Measurements from ENCODE around the gene NIPA2.

NIPA2 gene

GRCh38 chr15:22907161-22907950 is 68.9 kb downstream of the NIPA2 start:
- Histone ChIP-seq H3K27me3 (ENCODE audit: control insufficient read depth, insufficient read depth, low read length) (no peaks in the 10 kb centered on the region), H3K9me3 (ENCODE audit: control insufficient read depth, low read depth, low read length) (no peaks in the 10 kb centered on the region), H3K4me3 (ENCODE audit: low read length) (no peak overlapping the region), H3K36me3 (ENCODE audit: control insufficient read depth, low read depth, low read length) (peaks cover 20% of the 10 kb centered on the region), H3K27ac (ENCODE audit: low read length) (no peak overlapping the region), H3K9ac (ENCODE audit: low read length) (no peak overlapping the region), H3K4me1 (ENCODE audit: control insufficient read depth, low read depth, low read length) (no peaks in the 10 kb centered on the region)

GRCh38 chr15:22908830-22909229 is 70.4 kb downstream of the NIPA2 start:
- Histone ChIP-seq H3K4me1 (ENCODE audit: control insufficient read depth, low read depth, low read length) (no peaks in the 10 kb centered on the region), H3K9ac (ENCODE audit: low read length) (no peak overlapping the region), H3K27ac (ENCODE audit: low read length) (no peak overlapping the region), H3K27me3 (ENCODE audit: control insufficient read depth, insufficient read depth, low read length) (no peaks in the 10 kb centered on the region), H3K4me3 (ENCODE audit: low read length) (no peak overlapping the region), H3K36me3 (ENCODE audit: control insufficient read depth, low read depth, low read length) (peaks cover 23% of the 10 kb centered on the region), H3K9me3 (ENCODE audit: control insufficient read depth, low read depth, low read length) (no peaks in the 10 kb centered on the region)

DNA sequence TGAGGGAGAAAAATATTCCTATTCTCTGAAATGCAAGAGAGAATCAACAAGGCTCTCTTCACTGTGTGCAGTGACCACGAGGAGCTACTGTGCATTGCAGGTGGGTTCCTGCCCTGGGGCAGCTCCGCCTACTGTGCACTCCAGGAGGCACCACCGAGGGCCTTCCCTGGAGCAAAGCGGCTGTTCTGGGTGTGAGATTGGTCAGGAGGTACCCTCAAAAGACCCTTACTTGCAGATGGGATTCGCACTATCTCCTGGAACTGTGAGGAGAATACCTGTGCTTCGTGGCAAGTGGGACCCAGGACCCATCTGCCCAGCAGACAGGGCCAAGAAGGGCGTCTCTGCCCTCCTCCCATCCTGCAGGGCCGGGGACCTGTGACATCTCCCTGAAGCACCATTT is 72.8 kb downstream of the NIPA2 start:
- Histone ChIP-seq H3K9me3 (ENCODE audit: control insufficient read depth, low read depth, low read length) (no peaks in the 10 kb centered on the region), H3K4me1 (ENCODE audit: control insufficient read depth, low read depth, low read length) (no peaks in the 10 kb centered on the region), H3K36me3 (ENCODE audit: control insufficient read depth, low read depth, low read length) (peaks cover 23% of the 10 kb centered on the region), H3K27me3 (ENCODE audit: control insufficient read depth, insufficient read depth, low read length) (no peaks in the 10 kb centered on the region), H3K4me3 (ENCODE audit: low read length) (no peak overlapping the region), H3K27ac (ENCODE audit: low read length) (no peak overlapping the region), H3K9ac (ENCODE audit: low read length) (no peak overlapping the region)

DNA sequence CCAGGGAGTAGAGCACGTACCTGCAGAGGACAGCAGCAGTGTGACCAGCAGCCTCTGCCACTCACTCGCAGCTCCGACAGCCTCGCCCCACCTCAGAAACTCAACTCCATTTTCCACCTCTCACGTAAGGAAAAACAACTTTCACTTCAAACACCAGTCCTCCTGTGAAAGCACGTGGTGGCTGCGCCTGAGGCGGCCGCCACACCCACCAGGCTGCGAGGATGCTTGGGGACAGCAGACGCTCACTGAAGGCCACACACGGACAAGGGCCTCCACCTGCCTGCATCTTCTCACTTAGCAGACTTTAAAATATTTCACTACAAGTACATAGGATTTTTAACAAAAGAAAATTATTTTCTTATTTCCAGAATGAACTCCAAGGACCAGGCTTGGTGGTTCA is 73.8 kb downstream of the NIPA2 start:
- Histone ChIP-seq H3K9ac (ENCODE audit: low read length) (no peak overlapping the region), H3K36me3 (ENCODE audit: control insufficient read depth, low read depth, low read length) (peaks cover 23% of the 10 kb centered on the region), H3K9me3 (ENCODE audit: control insufficient read depth, low read depth, low read length) (no peaks in the 10 kb centered on the region), H3K4me1 (ENCODE audit: control insufficient read depth, low read depth, low read length) (no peaks in the 10 kb centered on the region), H3K4me3 (ENCODE audit: low read length) (no peak overlapping the region), H3K27me3 (ENCODE audit: control insufficient read depth, insufficient read depth, low read length) (no peaks in the 10 kb centered on the region), H3K27ac (ENCODE audit: low read length) (no peak overlapping the region)

DNA sequence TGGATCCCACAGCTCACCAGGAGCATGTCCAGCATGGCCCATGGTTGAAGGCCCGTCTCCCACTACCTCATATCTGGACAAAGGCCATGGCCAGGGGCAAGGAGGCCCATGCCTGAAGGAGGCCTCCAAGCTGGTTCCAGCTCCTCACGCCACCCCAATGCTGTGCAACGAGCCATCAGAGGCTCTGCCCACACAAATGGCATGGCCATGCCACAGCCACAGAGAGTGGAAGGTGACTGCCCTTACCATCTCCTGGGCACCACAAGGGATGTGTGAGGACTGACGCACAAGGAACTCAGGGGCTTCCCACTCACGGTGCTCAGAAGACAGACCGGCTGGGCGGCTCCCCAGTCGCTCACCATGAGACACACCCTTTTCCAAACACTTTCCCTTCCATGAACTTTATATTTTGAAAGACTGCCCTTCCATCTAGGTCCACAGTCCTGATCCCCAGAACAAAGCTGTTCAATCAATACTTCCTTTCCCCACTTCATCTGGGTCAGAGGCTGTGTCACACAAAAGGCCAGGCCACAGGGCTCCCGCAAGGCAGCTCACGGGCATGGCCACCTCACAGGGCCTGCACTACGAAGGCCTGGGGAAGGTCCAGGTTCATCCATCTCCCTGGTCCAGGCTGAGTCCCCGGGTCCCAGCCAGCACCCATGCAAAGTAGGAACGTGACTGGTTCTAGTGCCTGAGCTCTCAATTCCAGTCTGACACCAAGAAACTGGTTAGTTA is 75.3 kb downstream of the NIPA2 start:
- H3K4me3 ChIP-seq (ENCODE audit: low read length), result no peak overlapping the region
- no peaks in the 10 kb centered on the region for H3K4me1 ChIP-seq (ENCODE audit: control insufficient read depth, low read depth, low read length)
- H3K9ac ChIP-seq (ENCODE audit: low read length), result no peak overlapping the region
- H3K9me3 ChIP-seq (ENCODE audit: control insufficient read depth, low read depth, low read length), result no peaks in the 10 kb centered on the region
- H3K27ac ChIP-seq (ENCODE audit: low read length), result no peak overlapping the region
- no peaks in the 10 kb centered on the region for H3K27me3 ChIP-seq (ENCODE audit: control insufficient read depth, insufficient read depth, low read length)
- H3K36me3 ChIP-seq (ENCODE audit: control insufficient read depth, low read depth, low read length), result peaks cover 21% of the 10 kb centered on the region

DNA sequence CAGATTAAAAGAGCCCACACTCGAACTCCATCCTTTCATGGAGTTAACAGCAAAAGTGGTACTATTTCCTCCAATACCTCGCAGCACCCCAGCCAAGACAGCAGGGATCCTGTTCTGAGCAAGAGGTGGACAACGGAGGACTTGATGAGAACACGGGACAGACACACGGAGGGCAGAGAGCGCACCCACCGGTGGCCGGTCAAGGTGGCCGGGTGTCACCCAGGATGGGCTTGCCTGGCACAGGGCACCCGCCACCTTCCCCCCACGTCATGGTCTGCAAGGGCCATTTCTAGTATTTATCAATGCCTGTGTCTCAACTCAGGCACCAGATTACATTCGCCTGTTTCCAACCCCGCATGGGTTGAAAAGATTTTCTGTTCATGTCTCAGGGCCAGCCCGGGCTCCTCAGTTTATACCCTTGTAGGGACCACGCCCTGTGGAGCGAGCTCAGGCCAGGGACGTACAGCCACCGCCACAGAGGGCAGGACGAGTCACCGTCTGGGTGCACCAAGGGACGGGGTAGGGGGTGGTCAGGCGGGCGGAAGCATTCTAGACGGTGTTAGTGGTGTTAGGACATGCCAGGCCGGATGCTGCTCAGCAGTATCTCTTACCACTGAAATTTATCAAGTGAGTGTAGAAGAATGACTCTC is 77.5 kb downstream of the NIPA2 start:
- H3K27me3 ChIP-seq (ENCODE audit: control insufficient read depth, insufficient read depth, low read length), result no peaks in the 10 kb centered on the region
- H3K9ac ChIP-seq (ENCODE audit: low read length), result no peak overlapping the region
- no peak overlapping the region for H3K4me3 ChIP-seq (ENCODE audit: low read length)
- H3K9me3 ChIP-seq (ENCODE audit: control insufficient read depth, low read depth, low read length), result no peaks in the 10 kb centered on the region
- no peaks in the 10 kb centered on the region for H3K4me1 ChIP-seq (ENCODE audit: control insufficient read depth, low read depth, low read length)
- H3K36me3 ChIP-seq (ENCODE audit: control insufficient read depth, low read depth, low read length), result peaks cover 11% of the 10 kb centered on the region
- no peak overlapping the region for H3K27ac ChIP-seq (ENCODE audit: low read length)

DNA sequence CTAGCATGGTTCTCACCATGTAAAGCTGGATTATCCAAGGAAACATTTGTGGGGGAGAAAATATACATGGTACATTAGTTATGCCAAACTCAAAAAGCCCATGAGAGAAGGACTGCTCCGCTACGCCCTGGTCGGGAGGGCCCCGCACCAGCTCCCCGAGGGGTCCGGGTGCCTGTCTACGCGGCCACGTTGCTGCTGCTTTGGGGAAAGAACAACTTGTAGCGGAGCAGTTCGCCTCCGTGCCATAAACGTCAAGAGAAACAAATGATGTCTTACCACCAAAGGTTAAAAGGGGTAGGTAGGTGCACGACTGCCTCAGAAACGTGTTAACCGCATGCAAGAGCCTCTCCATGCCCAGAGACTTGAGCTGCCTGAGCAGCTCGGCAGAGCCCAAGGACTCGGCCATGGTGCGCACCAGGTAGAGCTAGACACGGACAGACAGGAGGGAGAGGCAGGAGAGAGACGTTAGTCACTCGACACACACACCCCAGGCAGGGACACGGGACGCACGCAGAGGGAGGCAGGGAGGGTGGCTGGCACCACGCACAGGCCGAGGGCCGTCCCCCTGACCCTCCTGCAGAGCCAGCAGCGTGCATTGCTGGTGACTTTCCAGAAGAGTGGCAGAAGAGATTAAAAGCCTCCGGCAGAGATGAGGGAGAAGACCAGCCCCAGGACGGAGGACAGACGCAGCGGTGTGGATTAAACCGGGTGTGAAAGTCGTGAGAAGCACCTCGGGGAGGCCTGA is 78.3 kb downstream of the NIPA2 start:
- Histone ChIP-seq H3K9ac (ENCODE audit: low read length) (no peak overlapping the region), H3K9me3 (ENCODE audit: control insufficient read depth, low read depth, low read length) (no peaks in the 10 kb centered on the region), H3K4me3 (ENCODE audit: low read length) (no peak overlapping the region), H3K27me3 (ENCODE audit: control insufficient read depth, insufficient read depth, low read length) (no peaks in the 10 kb centered on the region), H3K4me1 (ENCODE audit: control insufficient read depth, low read depth, low read length) (no peaks in the 10 kb centered on the region), H3K27ac (ENCODE audit: low read length) (no peak overlapping the region), H3K36me3 (ENCODE audit: control insufficient read depth, low read depth, low read length) (peaks cover 11% of the 10 kb centered on the region)

DNA sequence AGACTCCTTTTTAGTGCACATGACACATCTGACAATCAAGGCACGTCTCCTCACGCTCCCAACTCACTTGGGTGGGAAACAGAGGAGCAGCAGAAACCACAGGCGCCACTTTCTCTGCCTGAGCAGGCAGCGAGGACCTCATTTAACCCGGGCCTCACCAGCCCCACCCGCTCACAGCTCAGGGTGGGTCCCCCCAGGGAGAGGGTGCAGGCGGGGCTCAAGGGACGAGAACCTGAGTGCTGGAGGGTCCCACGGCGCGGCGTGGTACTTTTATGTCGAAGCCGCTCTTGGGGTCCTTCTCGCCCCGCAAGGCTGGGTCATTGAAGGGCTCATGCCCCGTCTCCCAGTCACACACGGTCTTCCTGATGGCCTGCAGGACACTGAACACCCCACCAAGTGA is 79.1 kb downstream of the NIPA2 start:
- no peaks in the 10 kb centered on the region for H3K9me3 ChIP-seq (ENCODE audit: control insufficient read depth, low read depth, low read length)
- H3K4me3 ChIP-seq (ENCODE audit: low read length), result no peak overlapping the region
- no peak overlapping the region for H3K9ac ChIP-seq (ENCODE audit: low read length)
- H3K4me1 ChIP-seq (ENCODE audit: control insufficient read depth, low read depth, low read length), result no peaks in the 10 kb centered on the region
- H3K27ac ChIP-seq (ENCODE audit: low read length), result no peak overlapping the region
- H3K27me3 ChIP-seq (ENCODE audit: control insufficient read depth, insufficient read depth, low read length), result no peaks in the 10 kb centered on the region
- H3K36me3 ChIP-seq (ENCODE audit: control insufficient read depth, low read depth, low read length), result peaks cover 5% of the 10 kb centered on the region

All from iPS-18a (cell line).